ENCODE data around the gene VPS37B. TPM values are rescaled to one million over a fixed set of nuclear protein-coding genes. Genes with fewer than 3 reads are reported as not detected.

The VPS37B gene
- total RNA-seq, 2 donors from 2014 or later, result 64.8 to 73.5 TPM

GRCh38 chr12:122849352-122850047 is 46.4 kb downstream of the VPS37B start:
- intact Hi-C loops (cut with DNase I), result no loop called here
- DNase-seq, result no peak
- no peak overlapping the region for H3K9ac ChIP-seq (ENCODE audit: low read depth in 2 of 2, low read length in 2 of 2)
- no peak for TF ChIP-seq CTCF (IDR thresholded peaks at IDR 0.05)
- H3K27ac ChIP-seq, result no peak overlapping the region
- H3K27me3 ChIP-seq, result no peaks in the 10 kb centered on the region
- no peaks in the 10 kb centered on the region for H3K36me3 ChIP-seq
- no peaks in the 10 kb centered on the region for H3K4me1 ChIP-seq
- no peaks in the 10 kb centered on the region for H3K9me3 ChIP-seq
- no peak overlapping the region for H3K4me3 ChIP-seq

GRCh38 chr12:122848471-122849351 is 47.2 kb downstream of the VPS37B start:
- Histone ChIP-seq H3K27me3 (no peaks in the 10 kb centered on the region), H3K27ac (no peak overlapping the region), H3K9me3 (no peaks in the 10 kb centered on the region), H3K4me1 (no peaks in the 10 kb centered on the region), H3K4me3 (no peak overlapping the region), H3K9ac (ENCODE audit: low read depth in 2 of 2, low read length in 2 of 2) (no peak overlapping the region), H3K36me3 (no peaks in the 10 kb centered on the region)
- TF ChIP-seq CTCF (IDR thresholded peaks at IDR 0.05), result no peak
- DNase-seq, result no peak
- intact Hi-C loops (cut with DNase I), result no loop called here

GRCh38 chr12:122847921-122848421 is 48.0 kb downstream of the VPS37B start:
- no peak for DNase-seq
- no peak overlapping the region for H3K9ac ChIP-seq (ENCODE audit: low read depth in 2 of 2, low read length in 2 of 2)
- no peaks in the 10 kb centered on the region for H3K27me3 ChIP-seq
- no peak for TF ChIP-seq CTCF (IDR thresholded peaks at IDR 0.05)
- no peak overlapping the region for H3K27ac ChIP-seq
- no peak overlapping the region for H3K4me3 ChIP-seq
- no peaks in the 10 kb centered on the region for H3K9me3 ChIP-seq
- no peaks in the 10 kb centered on the region for H3K36me3 ChIP-seq
- H3K4me1 ChIP-seq, result no peaks in the 10 kb centered on the region
- intact Hi-C loops (cut with DNase I), result no loop called here

- Histone ChIP-seq H3K4me1 (no peaks in the 10 kb centered on the region), H3K27me3 (no peaks in the 10 kb centered on the region), H3K9ac (ENCODE audit: low read depth in 2 of 2, low read length in 2 of 2) (no peak overlapping the region), H3K9me3 (no peaks in the 10 kb centered on the region), H3K36me3 (no peaks in the 10 kb centered on the region), H3K27ac (no peak overlapping the region), H3K4me3 (no peak overlapping the region)
- no peak for DNase-seq
- no peak for TF ChIP-seq CTCF (IDR thresholded peaks at IDR 0.05)
- intact Hi-C loops (cut with DNase I), result no loop called here
Observed at GRCh38 chr12:122847516-122847836, 48.4 kb downstream of the VPS37B start.

- H3K4me3 ChIP-seq, result no peak overlapping the region
- DNase-seq, result no peak
- H3K27me3 ChIP-seq, result no peaks in the 10 kb centered on the region
- no peaks in the 10 kb centered on the region for H3K9me3 ChIP-seq
- no peaks in the 10 kb centered on the region for H3K4me1 ChIP-seq
- no peak for TF ChIP-seq CTCF (IDR thresholded peaks at IDR 0.05)
- H3K36me3 ChIP-seq, result no peaks in the 10 kb centered on the region
- H3K27ac ChIP-seq, result no peak overlapping the region
- intact Hi-C loops (cut with DNase I), result no loop called here
- no peak overlapping the region for H3K9ac ChIP-seq (ENCODE audit: low read depth in 2 of 2, low read length in 2 of 2)
Observed at GRCh38 chr12:122846622-122847515, 49.1 kb downstream of the VPS37B start.

Measured in colonic mucosa (tissue), 4 donors.